ENCODE data around the gene BMP8A.
"Not testable (repeated sequence)": the region's sequence is repeated elsewhere in the genome, so short reads cannot be mapped to it uniquely, and the experiment has no call there.

The BMP8A gene

DNA sequence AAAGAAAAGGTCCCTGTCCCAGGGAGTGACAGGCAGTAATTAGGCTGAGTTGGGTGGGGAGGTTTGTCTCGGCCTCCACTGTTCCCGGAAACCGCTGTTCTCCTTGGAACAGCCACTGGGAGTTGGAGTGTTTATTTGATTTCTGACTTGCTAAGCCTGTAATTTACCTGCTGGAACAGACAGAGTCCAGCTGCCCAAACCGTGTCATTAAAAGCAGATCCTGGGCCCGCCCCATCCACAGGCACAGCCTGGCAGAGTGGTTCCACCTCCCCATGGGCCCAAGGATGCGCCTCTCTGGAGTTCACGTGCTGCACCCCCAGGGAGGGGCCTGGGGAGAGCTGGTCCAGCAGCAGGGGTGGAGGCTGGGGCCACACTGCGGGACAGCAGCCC is 35.7 kb downstream of the BMP8A start:
- H3K36me3 Mint-ChIP-seq = peaks cover 10% of the 10 kb centered on the region
- H3K9me3 Mint-ChIP-seq, H3K27ac Mint-ChIP-seq, H3K27me3 Mint-ChIP-seq, H3K4me3 Mint-ChIP-seq, H3K4me1 Mint-ChIP-seq: not testable (repeated sequence)

DNA sequence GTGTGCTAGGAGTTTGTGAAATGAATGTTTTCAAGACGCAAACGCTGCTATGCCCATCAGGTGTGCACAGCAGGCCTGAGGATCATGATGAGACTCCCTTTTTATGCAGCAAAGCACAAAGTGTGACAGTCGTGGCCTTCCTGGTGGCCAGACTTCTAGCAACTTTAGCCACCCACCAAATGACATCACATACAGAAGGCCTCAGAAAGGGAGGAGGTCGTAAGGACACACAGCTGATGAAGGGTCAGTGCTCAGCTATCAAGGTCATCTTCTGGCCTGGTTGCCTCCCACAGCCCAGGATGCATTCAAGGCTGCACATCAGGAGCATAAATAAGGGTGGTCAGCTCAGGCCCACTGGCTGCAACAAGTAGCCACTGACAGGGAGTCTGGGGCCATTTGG is 36.6 kb downstream of the BMP8A start:
- Mint-ChIP-seq H3K4me3 (no peak overlapping the region), H3K9me3 (no peaks in the 10 kb centered on the region), H3K27ac (no peak overlapping the region), H3K27me3 (no peaks in the 10 kb centered on the region), H3K4me1 (no peaks in the 10 kb centered on the region), H3K36me3 (peaks cover 10% of the 10 kb centered on the region)

DNA sequence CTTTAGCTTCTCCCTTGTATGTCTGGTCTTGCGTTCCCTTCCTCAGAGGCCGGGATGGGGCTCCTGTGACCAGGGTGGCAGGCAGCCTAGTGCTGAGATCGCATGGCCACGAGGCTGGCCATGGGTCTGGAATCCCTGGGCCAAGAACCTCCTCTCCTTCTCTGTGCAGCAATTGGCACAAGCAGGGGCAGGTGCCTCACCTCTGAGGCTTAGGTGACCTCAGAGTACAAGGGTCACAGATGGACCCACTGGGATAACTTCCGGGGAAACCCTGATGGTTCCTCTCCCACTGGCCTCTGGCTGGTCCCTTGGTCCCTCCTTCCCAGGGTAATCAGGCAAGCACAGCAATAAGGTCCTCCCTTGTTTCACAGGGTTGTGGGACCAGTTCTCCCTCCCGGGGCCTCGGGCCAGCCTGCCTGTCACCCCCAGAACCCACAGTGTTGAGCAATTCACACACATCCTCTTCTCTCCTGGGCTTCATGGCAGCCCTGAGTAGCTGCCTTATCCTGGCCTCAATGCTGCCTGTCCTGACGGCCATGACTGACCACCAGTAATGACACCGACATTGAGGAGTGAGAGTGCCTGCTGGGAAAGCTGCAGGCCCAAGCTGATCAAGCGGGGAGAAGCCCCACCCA is 38.6 kb downstream of the BMP8A start:
- Mint-ChIP-seq H3K9me3 (no peaks in the 10 kb centered on the region), H3K27ac (no peak overlapping the region), H3K4me1 (no peaks in the 10 kb centered on the region), H3K27me3 (no peaks in the 10 kb centered on the region), H3K36me3 (peaks cover 6% of the 10 kb centered on the region), H3K4me3 (no peak overlapping the region)

DNA sequence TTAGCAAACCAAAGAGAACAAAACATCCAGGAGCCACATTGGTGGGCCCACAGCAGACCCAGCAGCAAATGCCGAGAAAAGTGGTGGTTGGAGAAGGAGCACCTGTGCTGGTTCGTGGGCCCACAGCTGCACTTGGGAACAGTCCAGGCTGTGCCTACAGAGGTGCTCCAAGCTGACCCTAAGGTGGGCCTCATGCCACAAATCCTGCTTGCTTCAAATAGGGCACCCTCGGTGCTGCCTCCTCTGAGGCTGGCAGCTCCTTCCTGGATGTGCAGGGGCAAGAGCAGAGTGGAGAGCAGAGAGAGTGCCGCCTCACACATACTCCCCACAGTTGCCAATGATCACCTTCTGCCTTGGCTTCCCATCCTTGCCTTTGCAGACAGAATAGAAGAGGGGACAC is 40.1 kb downstream of the BMP8A start:
- Mint-ChIP-seq H3K36me3 (peaks cover 9% of the 10 kb centered on the region), H3K4me3 (no peak overlapping the region), H3K27ac (no peak overlapping the region), H3K9me3 (no peaks in the 10 kb centered on the region), H3K27me3 (no peaks in the 10 kb centered on the region), H3K4me1 (no peaks in the 10 kb centered on the region)

DNA sequence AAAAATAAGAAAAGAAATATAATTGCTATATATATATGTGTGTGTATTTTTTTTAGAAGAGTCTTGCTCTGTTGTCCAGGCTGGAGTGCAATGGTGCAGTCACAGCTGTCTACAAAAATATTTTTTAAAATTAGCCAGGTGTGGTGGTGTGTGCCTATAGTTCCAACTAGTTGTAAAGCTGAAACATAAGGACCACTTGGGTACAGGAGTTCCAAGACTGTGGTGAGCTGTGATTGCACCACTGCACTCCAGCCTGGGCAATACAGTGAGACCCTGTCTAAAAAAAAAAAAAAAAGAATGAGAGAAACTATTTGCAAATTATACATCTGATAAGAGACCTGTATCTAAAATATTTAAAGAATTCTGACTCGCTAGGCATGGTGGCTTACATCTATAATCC is 42.0 kb downstream of the BMP8A start:
- Mint-ChIP-seq H3K27me3 (no peaks in the 10 kb centered on the region), H3K4me1 (no peaks in the 10 kb centered on the region), H3K36me3 (peaks cover 9% of the 10 kb centered on the region), H3K4me3 (no peak overlapping the region), H3K9me3 (no peaks in the 10 kb centered on the region), H3K27ac (no peak overlapping the region)

DNA sequence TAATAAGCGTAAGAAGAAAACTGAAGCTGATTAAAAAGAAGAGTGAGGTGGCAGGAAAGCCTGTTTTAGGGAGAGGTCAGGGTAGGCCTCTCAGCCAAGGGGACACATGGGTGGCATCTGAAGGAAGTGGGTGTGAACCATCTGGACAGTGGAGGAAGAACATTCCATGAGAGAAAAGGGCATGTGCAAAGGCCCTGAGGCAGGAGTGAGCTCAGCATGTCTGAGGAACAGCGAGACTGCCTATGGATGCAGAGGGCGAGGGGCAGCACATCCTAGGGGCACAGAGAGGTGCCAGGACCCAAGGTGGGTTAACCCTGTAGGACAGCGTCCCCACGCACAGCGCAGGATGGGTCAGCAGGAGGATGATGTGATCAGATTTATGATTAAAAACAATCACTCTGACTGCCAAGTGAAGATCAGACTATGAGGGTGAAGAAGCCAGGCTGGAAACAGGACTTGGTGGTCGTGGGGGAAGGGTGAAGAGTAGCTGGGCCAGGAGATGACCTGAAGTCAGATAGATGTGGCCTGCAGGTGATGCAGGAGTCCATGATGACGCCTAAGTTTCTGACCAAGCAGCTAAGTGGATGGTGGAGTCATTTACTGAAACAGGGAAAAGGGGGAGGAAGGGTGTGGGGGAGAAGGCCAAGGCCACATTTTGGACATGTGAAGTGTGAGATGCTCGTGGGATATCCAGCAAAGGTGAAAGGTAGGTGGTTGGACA is 47.3 kb downstream of the BMP8A start:
- no peaks in the 10 kb centered on the region for H3K9me3 Mint-ChIP-seq
- no peak overlapping the region for H3K27ac Mint-ChIP-seq
- H3K36me3 Mint-ChIP-seq = peaks cover 14% of the 10 kb centered on the region
- no peak overlapping the region for H3K4me3 Mint-ChIP-seq
- no peaks in the 10 kb centered on the region for H3K4me1 Mint-ChIP-seq
- H3K27me3 Mint-ChIP-seq = no peaks in the 10 kb centered on the region

DNA sequence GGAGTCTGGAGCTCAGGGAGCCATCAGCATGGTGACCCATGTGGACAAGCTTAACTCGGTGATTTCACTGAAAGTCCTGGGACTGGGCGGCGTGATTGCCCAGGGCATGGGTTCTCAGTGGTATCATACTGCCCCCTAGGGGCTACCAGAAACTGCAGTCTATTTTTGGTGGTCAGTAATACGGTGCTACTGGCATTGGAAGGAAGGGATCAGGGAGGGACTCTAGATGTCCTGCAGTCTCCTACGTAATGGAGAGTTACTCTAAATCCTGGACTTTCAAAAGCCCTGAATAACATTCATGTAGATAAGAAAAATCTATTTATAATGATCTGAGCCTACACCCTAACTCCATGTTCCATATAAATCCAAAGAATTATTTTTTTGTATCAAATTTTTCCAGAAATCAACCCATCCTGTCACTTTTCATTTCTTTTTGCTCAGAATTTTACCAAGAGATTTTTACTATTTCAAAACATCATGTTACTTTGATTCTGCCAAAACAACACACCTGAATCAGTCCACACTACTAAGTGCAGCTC is 47.9 kb downstream of the BMP8A start:
- H3K4me3 Mint-ChIP-seq = no peak overlapping the region
- no peaks in the 10 kb centered on the region for H3K4me1 Mint-ChIP-seq
- H3K27me3 Mint-ChIP-seq = no peaks in the 10 kb centered on the region
- H3K27ac Mint-ChIP-seq = no peak overlapping the region
- H3K36me3 Mint-ChIP-seq = peaks cover 14% of the 10 kb centered on the region
- H3K9me3 Mint-ChIP-seq = no peaks in the 10 kb centered on the region

DNA sequence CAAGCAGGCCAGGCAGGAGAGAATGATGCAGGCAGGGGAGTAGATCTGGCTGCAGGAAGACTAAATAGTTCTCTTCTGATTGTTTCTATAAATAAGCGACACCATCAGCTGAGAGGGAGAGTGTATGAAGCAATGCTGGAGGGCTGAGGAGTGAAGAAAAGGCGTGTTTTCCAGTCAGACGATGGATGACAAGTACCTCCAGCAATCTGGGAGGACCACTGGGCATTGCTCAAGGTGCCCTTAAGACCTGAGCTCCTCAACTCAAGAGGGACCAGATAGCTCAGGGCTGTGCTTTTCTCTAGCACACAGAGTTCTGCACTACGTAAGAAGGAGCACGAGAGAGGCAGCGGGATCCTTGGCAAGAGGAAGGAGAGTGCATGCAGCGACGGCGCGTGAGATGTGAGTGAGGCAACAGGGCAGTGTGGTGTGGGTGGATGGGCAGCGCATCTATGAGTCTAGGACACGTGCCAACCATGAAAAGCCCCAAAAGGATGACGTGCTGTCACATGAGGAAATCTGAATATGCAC is 49.1 kb downstream of the BMP8A start:
- H3K27ac Mint-ChIP-seq = no peak overlapping the region
- H3K4me3 Mint-ChIP-seq = no peak overlapping the region
- no peaks in the 10 kb centered on the region for H3K27me3 Mint-ChIP-seq
- H3K9me3 Mint-ChIP-seq = no peaks in the 10 kb centered on the region
- peaks cover 13% of the 10 kb centered on the region for H3K36me3 Mint-ChIP-seq
- no peaks in the 10 kb centered on the region for H3K4me1 Mint-ChIP-seq

DNA sequence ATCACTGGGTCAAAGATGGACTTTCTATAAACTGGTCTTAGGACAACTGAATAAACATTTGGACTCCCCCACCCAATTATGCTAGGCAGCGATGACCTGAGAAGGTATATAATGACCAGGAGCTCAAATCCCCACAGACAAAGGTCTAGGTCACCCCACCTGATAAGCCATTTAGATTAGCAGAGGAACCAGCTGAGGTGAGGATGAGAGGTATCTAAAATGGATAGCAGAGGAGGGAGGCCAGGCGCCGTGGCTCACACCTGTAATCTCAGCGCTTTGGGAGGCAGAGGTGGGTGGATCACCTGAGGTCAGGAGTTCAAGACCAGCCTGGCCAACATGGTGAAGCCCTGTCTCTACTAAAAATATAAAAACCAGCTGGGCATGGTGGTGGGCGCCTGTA is 51.5 kb downstream of the BMP8A start:
- H3K27me3 Mint-ChIP-seq = no peaks in the 10 kb centered on the region
- H3K9me3 Mint-ChIP-seq = no peaks in the 10 kb centered on the region
- peaks cover 20% of the 10 kb centered on the region for H3K36me3 Mint-ChIP-seq
- no peak overlapping the region for H3K27ac Mint-ChIP-seq
- no peak overlapping the region for H3K4me3 Mint-ChIP-seq
- H3K4me1 Mint-ChIP-seq = no peaks in the 10 kb centered on the region

DNA sequence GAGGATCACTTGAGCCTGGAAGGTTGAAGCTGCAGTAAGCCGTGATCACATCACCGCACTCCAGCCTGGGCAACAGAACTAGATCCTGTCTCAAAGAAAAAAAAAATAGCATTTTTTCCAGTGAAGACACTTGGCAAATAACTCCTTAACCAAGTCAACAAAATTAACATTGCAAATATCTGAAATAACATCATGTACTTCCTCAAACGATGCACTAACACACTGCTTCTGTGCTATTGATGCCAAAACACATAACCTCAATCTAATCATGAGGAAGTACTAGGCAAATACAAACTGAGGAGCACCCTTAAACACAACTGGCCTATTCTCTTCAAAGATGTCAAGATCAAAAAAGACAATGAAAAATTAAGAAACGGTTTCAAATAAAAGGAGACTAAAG is 52.9 kb downstream of the BMP8A start:
- H3K36me3 Mint-ChIP-seq = peaks cover 25% of the 10 kb centered on the region
- H3K9me3 Mint-ChIP-seq = no peaks in the 10 kb centered on the region
- no peak overlapping the region for H3K4me3 Mint-ChIP-seq
- H3K27ac Mint-ChIP-seq = no peak overlapping the region
- H3K27me3 Mint-ChIP-seq = no peaks in the 10 kb centered on the region
- H3K4me1 Mint-ChIP-seq = no peaks in the 10 kb centered on the region

DNA sequence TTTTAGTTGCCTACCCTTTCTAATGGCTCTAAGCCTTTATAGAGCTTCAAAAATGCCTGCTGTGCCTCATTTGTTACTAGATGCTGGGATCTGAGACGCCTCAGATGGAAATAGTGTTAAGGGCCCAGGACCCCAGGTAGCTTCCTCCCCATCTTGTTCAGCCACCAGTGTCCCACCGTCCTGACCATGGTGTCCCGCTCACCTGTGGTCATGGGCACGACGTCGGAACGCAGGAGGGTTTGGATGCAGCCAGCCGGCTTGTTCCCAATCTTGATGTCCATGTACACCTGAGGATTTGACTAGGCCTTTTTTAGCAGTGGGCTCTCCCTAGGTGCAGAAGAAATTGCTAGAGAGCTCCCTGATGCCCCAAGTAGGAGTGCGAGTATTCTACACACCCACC is 54.1 kb downstream of the BMP8A start:
- Mint-ChIP-seq H3K27me3 (no peaks in the 10 kb centered on the region), H3K36me3 (peaks cover 24% of the 10 kb centered on the region), H3K9me3 (no peaks in the 10 kb centered on the region), H3K4me3 (no peak overlapping the region), H3K27ac (no peak overlapping the region), H3K4me1 (no peaks in the 10 kb centered on the region)

DNA sequence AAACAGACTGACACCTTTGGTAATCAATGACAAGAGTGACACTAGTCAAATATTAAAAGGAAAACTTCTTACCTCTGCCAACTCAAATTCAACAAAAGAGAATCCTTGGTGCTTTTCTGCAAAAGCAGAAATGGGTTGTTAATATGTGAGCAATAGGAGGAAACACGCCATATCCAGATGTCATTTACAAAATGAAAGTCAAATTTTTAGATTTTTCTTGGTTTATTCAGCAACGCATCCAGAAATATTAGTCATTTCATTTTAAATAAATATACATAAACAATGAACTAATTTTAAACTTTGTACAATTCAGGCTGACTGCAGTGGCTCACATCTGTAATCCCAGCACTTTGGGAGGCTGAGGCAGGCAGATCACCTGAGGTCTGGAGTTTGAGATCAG is 62.8 kb downstream of the BMP8A start:
- H3K4me1 Mint-ChIP-seq = no peaks in the 10 kb centered on the region
- H3K27ac Mint-ChIP-seq = no peak overlapping the region

DNA sequence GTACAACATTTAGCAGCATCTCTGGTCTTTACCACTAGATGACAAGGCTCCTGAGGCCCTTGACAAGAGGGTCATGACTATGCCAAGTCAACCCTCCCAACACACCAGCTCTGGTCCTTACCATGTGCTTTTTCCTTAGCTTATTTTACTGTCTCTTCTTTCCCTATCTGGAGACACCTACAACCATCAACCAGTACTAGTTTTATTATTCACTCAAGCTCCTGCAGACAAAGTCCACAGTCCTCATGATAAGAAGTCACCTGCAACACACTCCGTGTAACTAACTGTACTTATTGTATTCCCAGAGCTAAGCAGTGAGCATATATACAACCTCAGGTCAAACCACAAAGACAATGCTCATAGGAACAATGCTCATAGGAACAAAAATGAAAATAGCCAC is 69.8 kb downstream of the BMP8A start:
- H3K27ac Mint-ChIP-seq = no peak overlapping the region
- no peaks in the 10 kb centered on the region for H3K27me3 Mint-ChIP-seq
- no peaks in the 10 kb centered on the region for H3K9me3 Mint-ChIP-seq
- peaks cover 3% of the 10 kb centered on the region for H3K4me1 Mint-ChIP-seq
- peaks cover 35% of the 10 kb centered on the region for H3K36me3 Mint-ChIP-seq
- no peak overlapping the region for H3K4me3 Mint-ChIP-seq

More for the DNA sequence above, 62.8 kb downstream of the BMP8A start:
- Mint-ChIP-seq H3K4me3 (no peak overlapping the region), H3K36me3 (peaks cover 8% of the 10 kb centered on the region), H3K9me3 (no peaks in the 10 kb centered on the region), H3K27me3 (no peaks in the 10 kb centered on the region)

DNA sequence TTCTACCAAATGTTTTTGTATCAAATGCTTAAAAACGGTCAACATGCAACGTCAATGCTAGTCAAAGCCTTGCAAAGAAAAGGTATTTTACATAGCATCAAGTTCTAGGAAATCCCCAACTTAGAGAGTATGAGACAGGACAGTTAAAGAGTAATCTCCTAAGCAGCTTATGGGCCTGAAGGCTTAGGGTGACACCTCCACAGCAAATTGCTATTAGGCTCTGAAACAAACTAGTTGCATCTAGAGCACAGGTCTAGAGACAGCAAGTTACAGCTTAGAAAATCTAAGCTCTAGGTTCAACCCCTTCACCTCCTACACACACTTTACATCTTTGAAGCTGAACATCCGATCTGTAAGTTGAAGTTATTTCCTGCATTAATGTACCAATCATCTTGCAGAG is 71.5 kb downstream of the BMP8A start:
- H3K27ac Mint-ChIP-seq = no peak overlapping the region

DNA sequence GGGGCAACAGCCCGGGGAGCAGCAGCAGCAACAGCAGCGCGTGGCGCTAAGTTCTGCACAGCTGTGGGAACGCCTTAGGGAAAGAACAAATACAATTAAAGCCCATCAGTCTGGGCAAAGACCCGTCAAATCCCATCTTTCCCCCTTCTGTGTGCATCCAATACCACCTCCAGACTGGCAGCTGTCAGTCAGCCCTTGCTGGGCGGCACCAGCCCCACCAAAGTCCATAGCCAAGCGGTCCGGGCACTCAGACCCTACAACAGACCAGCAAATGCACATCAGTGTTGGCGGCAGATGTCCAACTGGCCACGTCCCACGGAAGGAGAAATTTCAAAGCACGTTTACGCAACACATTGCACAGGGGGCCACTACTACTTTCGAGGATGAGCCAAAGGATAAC is 72.2 kb downstream of the BMP8A start:
- Mint-ChIP-seq H3K27me3 (no peaks in the 10 kb centered on the region), H3K27ac (no peak overlapping the region), H3K4me3 (no peak overlapping the region), H3K9me3 (no peaks in the 10 kb centered on the region), H3K36me3 (peaks cover 49% of the 10 kb centered on the region), H3K4me1 (peaks cover 8% of the 10 kb centered on the region)

More for the DNA sequence above, 71.5 kb downstream of the BMP8A start:
- Mint-ChIP-seq H3K4me3 (no peak overlapping the region), H3K9me3 (no peaks in the 10 kb centered on the region), H3K27me3 (no peaks in the 10 kb centered on the region), H3K4me1 (peaks cover 8% of the 10 kb centered on the region), H3K36me3 (peaks cover 47% of the 10 kb centered on the region)

DNA sequence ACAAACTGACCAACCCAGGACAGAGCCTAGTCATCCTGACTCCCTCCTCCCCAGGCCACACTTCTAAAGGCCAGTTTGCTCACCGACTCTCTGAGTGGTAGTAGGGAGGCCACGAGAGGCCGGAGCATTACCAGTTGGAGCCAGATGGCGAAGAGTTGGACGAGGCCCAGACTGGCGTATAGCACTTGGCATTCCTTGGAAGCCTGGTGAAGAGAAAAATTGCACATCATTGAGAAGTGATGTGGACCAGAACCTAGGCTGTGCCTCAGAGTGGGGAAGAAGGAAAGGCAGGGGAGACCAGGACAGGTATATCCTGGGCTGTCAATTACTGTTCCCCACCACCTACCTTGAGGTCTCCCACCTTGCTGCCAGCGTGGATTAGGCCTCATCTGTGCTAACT is 72.9 kb downstream of the BMP8A start:
- Mint-ChIP-seq H3K9me3 (no peaks in the 10 kb centered on the region), H3K27me3 (no peaks in the 10 kb centered on the region), H3K36me3 (peaks cover 46% of the 10 kb centered on the region), H3K27ac (no peak overlapping the region), H3K4me3 (no peak overlapping the region), H3K4me1 (peaks cover 8% of the 10 kb centered on the region)

Data from activated naive CD4-positive, alpha-beta T cell treated with anti-CD3 and anti-CD28 coated beads, Interleukin-2, amount 50 U/mL, for 24 hours (primary cell).